Stimulated activated CD4-positive, alpha-beta T cell treated with anti-CD3 and anti-CD28 coated beads, Interleukin-4, amount 100 ng/mL, for 24 hours (primary cell): Measurements from ENCODE around the gene SNTG2.
"Not testable (repeated sequence)": the region's sequence is repeated elsewhere in the genome, so short reads cannot be mapped to it uniquely, and the experiment has no call there.

ENCODE experiments used
- DNase-seq: peaks from one replicate; pipeline ENCODE4 v3.0.0-alpha.2; 2020

Gene SNTG2

DNA sequence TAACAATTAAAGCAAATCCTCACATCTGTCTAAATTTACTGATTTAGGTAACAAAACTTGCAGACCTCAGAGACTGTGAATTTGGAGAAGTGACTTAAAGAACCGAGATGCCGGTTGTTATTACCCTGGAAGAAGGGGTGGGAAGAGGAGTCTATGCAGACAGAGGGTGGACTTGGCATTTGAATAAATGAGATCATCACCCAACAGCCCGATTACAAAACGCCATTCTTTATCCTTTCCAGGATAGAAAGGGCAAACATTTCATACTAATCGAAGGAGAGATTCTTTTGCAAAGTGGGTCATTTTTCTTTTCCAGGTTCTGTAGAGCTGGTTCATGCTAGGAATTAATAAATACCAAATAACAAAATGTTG is 389.5 kb downstream of the SNTG2 start:
- no peak for DNase-seq

DNA sequence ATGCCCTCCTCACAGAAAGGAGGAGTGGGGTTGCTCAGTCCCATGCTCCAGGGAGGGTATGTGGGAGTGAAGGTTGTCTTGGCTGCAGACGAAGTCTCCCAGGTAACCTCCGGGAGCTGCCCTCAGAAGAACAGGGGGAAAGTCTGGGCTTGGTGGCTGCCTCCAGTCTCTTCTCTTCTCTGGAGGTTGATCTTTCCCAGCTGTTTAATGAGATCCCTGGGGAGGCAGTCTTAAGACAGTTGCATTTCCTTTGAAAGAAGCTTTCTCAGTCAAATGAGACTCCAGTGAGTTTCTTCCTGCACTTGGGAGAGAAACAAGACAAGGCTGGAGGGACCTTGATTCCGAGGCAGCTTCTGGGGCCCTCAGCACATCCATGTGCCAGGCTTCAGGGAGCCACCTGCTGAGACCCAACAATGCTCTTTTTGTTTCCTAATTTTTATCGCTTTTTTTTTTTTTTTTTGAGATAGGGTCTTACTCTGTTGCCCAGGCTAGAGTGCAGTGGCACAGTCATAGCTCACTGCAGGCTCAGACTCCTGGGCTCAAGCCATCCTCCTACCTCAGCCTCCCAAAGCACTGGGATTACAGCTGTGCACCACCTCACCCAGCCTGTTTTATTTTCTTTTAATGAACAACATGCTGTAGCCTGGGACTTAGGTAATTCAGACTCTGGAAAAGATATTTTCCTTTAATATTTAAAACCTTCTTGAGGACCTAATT is 390.9 kb downstream of the SNTG2 start:
- no peak for DNase-seq

DNA sequence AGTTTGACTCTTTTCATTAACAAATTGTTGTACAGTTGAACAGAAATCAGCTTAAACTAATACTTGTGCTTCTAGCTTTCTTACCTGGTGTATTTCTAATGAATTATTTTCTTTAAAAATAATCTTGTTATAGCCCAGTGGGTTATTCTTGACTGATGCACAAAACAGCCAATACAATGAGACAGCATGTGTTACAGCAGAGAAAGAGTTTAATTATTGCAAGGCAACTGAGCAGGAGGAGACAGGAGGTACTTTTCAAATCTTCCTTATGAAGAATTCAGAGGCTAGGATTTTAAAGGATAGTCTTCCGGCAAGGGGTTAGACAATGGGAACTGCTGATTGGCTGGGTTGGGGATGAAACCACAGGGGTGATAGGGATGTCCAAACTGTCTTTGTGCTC is 398.1 kb downstream of the SNTG2 start:
- DNase-seq = no peak

DNA sequence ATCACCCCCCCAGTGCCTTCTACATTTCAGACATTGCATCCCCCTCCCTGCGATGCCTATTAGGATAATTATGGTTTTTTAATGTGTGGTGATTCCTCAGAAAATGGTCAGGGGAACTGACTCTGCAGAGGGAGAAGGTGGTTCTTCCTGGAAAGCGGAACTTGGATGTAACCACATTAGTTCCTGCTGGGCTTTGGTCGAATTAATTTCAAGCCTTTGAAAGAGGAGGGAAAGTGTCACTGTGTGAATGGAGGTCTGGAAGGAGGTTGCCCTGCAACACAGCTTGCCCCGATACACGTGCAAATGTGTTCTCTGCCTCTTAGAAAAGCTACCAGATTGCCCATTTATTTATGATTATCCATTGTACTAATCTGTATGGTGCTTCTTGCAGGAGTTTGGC is 399.5 kb downstream of the SNTG2 start:
- DNase-seq = no peak

DNA sequence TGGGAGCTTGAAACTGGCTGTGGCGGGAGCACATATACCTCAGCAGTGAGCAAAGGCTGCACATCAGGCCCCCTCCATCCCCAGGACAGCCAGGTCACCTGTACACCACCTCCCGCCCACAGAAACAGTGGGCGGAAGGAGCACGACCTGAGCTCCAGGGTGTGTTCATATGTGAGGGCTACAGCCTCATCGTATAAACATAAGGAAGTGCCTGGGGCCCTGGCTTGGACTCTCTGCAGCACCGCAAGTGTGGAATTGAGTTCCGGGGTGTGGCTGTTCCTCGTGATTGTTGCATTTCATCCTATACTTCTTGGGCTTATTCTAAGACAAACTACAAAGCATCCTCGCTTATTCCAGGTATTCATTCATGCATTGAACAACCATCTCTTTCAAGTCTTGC is 402.5 kb downstream of the SNTG2 start:
- no peak for DNase-seq

DNA sequence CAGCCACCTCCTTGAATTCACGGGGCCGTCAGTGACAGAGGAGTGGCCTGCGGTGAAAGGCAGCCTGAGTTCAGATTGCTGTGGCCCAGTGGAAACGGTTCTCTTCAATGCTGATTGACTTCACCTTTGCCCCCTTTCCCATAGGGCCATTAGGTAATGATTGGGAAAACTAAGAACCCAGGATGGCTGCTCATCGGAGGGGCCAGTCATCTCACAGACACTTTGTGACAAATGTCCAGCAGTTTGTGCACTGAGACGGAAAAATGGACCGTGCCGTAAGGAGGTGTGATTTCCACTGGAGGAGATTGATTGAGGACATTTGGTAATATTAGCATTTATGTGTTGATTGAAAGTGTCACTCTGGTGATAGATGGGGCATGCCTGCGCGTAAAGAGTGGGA is 402.9 kb downstream of the SNTG2 start:
- DNase-seq = no peak

DNA sequence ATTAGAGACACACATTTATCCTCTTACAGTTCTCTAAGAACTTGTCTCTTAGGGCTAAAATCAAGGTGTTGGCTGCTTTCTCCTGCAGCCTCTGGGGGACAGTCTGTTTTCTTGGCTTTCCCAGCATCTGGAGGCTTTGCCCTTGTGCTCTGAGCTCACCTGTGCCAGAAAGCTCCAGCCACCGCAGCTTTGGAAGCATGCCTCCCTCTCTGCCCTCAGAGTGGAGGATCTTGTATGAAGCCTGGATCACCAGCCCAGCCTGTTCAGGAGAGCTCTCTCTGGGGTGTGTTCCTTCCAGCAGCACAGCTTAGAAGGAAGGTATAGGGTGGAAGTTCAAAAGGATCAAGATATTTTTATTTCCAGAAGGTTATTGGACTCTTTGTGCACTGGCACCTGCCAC is 409.5 kb downstream of the SNTG2 start:
- DNase-seq = no peak

DNA sequence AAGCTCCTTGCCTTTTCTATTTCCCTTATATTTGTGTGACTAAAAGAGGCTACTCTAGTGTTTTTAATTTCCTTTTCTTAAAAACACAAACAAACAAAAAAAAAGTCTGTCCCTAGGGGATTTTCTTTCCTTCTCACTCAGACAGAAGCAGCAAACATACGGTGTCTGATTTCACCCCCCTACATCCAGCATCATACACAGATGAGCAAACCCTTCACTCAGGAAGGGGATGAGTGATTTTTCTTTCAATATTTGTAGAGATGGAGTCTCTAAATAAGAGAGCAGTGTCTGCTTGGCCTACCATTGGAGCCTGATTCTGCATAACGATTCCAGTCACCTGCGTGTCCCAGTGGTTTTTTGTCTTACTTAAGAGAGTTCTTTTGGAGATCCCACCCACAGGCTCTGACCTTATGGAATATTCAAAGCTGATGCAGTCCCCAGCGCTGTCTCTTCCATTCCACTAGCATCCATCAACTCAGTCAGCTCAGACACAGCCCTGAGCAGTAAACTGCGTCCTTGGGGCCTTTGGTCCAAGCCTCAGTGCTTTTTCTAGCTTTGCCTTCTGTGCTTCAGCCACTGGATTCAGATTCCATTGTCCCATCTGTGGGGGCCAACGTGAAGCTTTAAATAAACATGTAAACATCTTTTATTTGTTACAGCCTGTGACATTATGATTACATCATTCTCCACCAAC is 410.1 kb downstream of the SNTG2 start:
- DNase-seq = no peak

DNA sequence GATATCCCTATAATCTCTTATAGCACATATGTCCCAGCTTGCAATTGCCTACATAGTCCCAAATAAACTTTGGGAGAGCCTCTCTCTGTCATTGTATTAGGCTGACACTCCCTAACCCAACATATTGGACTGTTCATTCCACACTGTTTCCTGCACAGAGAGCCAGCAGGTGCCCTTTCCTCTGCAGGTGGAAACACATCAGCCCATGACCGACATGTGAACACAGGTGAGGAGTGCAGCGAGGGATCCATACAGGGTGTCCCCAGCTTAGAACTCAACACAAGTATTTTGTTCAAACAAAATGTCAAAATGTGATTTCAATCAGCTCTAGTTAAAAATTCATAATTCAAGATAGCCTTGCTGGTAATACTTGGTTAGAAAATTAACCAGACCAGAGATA is 412.7 kb downstream of the SNTG2 start:
- DNase-seq = no peak

DNA sequence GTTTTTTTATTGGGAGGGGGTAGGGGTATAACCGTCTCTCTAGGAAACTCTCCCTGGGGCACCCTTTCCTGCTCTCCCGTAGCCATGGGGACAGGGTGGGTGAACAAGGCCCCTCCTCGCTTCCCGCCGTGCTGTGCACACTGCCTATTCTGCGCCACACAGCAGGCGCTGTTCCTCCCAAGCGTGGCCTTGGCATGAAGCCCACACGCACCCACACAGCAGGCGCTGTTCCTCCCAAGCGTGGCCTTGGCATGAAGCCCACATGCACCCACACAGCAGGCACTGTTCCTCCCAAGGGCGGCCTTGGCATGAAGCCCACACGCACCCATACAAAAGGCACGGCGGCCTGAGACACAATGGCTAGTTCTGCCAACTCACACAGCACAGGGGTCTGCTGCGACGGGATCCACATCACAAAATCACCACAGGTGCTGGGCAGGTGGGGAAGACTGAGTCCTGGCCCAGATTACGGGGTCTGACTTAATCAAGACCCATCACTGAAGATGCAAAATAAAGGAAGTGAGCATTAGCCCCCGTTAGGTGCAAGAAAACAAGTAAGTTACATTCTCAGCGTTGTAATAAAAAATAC is 416.0 kb downstream of the SNTG2 start:
- DNase-seq = no peak

DNA sequence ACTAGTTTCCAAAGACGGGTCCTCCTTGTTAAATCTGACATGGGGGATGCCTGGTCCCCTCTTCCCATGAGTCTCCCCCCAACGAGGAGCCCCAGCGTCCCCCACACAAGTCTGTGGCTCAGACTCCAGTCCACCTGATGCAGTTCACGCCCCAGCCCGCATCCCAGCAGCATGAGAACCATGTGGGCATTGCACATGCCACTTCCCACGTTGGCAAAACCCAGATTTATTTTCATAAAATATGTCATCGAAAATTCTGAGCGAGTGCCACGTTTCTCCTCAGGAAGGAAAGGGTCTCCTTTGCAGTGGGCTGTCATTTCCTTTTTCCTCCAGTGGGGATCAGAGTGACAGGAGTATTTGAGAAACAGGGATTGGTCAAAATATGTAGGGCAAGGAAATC is 417.0 kb downstream of the SNTG2 start:
- DNase-seq = no peak

DNA sequence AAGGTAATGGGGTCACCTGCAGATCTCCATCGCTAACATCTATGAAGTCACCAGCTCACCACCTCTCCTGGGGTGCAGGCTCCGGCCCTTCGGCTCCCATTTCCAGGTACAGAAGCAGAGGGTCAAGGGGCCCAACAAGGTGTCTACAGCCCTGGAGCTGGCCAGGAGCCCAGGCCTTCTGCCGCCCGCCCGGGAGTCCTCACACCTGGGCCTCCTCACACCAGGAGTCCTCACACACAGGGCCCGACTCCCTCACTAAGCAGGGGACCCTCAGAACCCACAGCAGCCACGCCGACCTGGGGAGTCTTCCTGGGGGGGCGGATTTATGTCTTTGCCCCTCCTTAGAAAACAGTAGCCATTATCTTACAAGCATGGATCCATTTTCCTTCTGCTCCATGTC is 419.3 kb downstream of the SNTG2 start:
- no peak for DNase-seq

DNA sequence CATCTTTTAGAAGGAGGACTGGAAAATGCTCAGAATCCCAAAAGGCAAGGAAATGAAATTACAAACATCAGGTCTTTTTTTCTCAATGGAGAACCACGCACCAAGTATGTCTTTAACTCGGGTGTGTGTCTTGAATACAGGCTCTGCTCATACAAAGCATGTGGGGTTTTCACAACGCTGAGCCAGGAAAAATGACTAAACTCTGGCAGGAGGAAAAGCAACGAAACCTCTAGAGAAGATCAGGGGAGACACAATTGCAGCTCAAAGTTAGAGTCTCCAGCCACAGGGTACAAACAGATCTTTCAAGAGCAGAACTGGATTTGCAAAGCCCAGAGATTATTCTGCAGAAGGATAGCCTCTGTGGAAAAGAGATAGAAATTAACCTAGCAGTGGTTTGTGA is 419.8 kb downstream of the SNTG2 start:
- DNase-seq = no peak

DNA sequence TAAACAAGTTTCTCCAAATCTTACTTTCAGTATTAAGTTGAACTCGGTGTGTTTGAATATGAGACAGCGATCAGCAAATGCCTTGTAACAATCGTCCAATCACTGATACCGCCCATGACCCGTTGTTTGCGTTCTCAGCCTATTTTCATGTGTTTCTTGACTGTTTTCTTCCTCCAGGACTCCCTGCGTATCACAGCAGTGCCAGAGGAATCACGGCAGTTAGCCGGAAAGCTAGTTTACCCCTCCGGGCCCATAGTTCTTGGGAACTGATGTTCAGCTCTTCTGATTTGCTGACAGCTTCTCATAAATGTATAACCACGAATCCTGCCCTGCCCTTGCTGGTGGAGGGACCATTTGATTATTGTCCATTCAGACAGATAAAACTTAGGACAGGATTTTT is 420.4 kb downstream of the SNTG2 start:
- no peak for DNase-seq

DNA sequence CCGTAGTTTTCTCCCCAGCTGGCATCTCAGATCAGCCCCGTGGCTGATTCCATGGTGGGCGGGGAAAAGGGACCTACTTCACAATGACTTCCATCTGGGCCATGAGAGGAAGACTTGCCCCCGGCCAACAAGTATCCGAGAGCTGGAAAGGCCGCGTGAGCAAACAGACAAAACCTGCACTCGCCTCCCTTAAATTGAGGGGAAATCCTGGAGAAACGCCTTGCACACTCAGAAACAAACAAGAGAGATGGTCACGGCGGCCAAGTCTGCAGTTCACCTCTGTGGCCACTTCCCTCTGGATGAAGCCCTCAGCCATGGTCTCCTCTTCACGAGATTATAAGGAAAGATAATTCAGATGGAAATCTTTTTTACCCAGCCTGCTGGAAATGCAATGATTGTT is 423.2 kb downstream of the SNTG2 start:
- no peak for DNase-seq

DNA sequence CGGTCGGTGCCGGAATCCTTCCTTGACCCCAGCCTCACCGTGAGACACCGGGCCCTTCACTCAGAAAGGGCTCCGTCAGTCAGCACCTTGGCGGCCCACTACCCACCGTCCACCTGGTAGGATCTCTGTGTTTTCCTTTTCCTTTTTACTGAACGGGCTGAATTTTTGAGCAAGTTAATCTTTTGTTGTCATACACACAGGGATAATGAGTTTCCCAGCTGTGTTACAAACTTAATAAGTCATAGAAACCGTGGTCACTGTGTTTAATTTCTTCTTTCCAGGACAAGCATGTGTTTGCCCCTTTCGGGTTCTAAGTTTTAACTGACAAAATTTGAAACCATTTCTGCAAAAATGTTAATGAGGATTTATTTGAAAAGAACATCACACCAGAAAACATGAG is 423.6 kb downstream of the SNTG2 start:
- DNase-seq = no peak

DNA sequence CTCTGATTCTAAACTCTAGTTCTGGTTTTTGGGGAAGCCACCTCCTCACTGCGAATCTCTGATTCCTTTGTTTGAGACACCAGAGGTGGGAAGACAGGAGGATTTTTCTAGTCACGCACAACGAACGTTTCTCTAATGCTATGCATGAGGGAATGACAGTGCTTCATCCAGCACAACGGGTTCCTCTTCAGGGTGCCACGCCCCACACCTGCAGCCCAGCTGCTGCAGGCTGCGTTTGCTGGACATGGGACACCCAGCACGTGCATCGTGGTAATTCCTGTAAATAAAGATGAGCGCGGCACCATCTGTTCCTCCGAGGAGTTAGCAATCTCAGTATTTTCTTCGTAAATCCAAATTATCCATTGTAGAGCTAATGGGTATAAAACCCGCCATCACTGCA is 425.1 kb downstream of the SNTG2 start:
- no peak for DNase-seq

DNA sequence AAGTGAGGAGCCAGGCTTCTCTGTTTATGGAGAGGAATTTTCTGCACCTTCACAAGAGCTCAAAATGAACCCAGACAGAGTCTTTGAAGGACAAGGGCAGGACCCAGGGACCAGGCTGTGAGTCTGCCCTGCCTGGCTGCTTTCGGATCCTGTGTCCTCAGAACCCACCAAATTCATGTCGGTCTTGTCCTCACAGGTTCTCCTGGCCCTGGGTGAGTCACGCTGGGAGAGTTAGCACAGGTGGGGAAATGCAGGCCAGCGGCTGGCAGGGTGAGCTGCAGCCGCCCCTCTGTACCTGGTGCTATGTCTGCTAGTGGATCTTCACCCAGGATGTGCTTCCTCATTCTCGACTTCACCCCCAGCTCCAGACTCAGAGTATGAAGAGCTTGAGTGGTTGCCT is 426.8 kb downstream of the SNTG2 start:
- no peak for DNase-seq

DNA sequence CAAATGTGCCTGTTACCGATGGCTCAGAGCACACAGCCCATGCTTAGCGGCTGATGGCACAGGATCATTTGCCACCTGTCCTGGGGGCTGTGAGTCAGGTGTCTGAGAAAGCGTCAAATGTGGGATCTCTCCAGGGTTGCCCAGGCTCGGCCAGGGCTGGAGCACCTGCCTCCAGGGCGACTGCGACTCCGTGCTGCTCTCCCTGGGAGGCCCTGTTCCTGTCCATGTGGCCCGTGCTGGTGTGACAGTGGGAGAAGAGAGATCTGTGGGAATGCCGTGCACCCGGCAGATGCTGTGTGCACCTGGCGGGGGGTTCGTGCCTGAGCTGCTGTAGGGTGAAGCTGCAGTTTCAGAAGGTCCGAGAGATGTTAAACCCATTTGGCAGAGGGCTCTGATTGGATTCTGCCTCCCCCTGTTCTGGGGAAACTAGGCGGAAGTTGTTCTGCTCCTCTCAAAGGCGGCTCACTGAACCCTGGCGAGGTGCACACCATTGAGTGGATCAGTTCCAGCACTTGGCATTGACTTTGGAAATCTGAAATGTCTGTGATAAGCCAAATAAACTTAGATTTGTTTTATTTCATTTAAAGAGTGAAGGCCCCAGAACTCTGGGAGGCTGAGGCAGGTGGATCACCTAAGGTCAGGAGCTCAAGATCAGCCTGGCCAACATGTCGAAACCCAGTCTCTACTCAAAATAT is 428.0 kb downstream of the SNTG2 start:
- no peak for DNase-seq

DNA sequence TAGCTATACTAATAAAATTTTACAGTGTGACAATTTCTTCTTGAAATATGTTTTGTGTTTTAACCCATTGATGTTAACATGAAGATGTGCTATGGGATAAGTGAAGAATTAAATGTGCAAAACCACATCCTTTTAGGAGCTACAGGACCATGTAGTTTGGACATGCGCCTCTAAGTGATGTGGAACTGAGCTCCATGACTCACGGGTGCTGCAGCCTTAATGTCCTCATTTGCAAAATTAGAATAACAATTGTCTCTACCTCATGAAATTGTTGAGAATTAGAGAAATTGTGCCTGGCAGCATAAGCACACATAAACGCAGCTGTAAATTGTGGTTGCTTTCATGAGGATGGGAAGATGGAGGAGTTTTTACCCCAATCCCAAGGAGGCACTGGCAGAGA is 431.0 kb downstream of the SNTG2 start:
- no peak for DNase-seq

DNA sequence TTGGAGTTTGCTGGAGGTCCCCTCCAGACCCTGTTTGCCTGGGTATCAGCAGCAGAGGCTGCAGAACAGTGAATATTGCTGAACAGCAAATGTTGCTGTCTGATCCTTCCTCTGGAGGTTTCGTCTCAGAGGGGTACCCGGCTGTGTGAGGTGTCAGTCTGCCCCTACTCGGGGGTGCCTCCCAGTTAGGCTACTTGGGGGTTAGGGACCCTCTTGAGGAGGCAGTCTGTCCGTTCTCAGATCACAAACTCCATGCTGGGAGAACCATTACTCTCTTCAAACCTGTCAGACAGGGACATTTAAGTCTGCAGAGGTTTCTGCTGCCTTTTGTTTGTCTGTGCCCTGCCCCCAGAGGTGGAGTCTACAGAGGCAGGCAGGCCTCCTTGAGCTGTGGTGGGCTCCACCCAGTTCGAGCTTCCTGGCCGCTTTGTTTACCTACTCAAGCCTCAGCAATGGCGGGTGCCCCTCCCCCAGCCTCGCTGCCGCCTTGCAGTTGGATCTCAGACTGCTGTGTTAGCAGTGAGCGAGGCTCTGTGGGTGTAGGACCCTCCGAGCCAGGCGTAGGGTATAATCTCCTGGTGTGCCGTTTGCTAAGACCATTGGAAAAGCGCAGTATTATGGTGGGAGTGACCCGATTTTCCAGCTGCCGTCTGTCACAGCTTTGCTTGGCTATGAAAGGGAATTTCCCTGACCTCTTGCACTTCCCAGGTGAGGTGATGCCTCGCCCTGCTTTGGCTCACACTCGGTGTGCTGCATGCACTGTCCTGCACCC is 437.5 kb downstream of the SNTG2 start:
- DNase-seq = not testable (repeated sequence)

DNA sequence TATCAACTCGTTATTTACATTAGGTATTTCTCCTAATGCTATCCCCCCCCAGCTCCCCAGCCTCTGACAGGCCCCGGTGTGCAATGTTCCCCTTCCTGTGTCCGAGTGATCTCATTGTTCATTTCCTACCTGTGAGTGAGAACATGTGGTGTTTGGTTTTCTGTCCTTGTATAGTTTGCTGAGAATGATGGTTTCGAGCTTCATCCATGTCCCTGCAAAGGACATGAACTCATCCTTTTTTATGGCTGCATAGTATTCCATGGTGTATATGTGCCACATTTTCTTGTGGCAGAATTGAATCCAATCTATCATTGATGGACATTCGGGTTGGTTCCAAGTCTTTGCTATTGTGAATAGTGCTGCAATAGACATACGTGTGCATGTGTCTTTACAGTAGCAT is 439.5 kb downstream of the SNTG2 start:
- DNase-seq = not testable (repeated sequence)

DNA sequence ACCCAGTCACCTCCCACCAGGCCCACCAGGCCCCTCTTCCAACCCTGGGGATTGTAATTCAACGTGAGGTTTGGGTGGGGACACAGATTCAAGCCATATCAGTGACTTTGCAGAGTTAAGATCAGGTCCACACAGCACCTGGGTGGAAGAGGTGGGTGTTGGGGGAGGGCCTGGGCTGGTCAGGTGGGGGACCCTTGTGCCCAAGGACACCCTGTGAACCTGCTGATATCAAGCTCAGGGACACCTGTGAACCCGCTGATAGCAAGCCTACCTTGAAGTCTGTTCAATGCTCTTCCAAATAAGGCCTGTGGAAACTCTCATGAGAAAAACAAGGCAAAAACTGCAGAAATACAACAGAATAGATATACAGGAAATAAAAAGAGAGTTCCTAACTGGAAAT is 442.7 kb downstream of the SNTG2 start:
- DNase-seq = no peak
